ENCODE data around the gene EFCAB14. TPM values are rescaled to one million over a fixed set of nuclear protein-coding genes. Genes with fewer than 3 reads are reported as not detected.
A peak's percentile ranks its signal among the peaks of the same experiment; 100 is the strongest.
"Not testable (repeated sequence)": the region's sequence is repeated elsewhere in the genome, so short reads cannot be mapped to it uniquely, and the experiment has no call there.

The EFCAB14 gene
- total RNA-seq, 2 experiments from 2014 or later: 39.6 to 41.6 TPM

DNA sequence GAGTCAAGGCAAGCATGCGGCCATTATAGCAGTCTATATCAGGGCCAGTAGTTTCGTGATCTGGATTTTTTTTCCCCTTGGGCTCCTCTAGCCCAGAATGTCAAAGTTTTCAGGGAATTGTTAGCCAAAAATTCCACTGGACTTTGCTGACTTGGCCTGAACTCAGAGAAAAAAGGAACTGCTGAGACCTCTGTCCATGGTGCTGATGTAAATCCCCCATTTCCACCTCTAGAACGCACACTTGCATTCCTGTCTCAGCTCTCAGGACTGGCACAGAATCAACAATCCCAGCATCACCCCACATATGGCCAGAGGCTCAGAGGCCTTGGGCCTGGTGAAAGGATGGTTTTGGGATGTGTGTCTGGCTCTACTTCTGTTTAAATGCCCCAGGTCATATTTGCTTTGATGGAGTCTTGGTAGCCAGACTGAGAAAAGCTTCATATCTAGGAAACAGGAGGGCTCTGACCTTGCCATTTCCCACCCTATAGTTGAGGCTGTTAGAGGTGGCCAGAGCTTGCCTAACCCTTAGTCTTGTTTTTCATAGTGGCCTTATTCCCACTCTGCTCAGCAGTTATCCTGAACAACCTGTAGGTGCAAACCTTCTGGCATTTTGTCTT, 16.9 kb upstream of the EFCAB14 start:
- H3K4me1 Mint-ChIP-seq (ENCODE audit: low read depth): no peaks in the 10 kb centered on the region
- no peak for ATAC-seq
- H3K36me3 Mint-ChIP-seq (ENCODE audit: low read depth): no peaks in the 10 kb centered on the region
- intact Hi-C loops (cut with micrococcal nuclease): no loop called here
- ChIA-PET CTCF (interaction anchor here (1.2 kb wide), 1 partner anchor 10 kb away, joined by 4 read pairs; no protein-coding TSS in a partner anchor), POLR2A (no interaction called here)
- H3K4me3 Mint-ChIP-seq: no peak overlapping the region
- peaks cover 13% of the 10 kb centered on the region for H3K27me3 Mint-ChIP-seq
- peak; percentile 23 for DNase-seq
- peaks cover 9% of the 10 kb centered on the region for H3K9me3 Mint-ChIP-seq
- TF ChIP-seq, protein P1, sequence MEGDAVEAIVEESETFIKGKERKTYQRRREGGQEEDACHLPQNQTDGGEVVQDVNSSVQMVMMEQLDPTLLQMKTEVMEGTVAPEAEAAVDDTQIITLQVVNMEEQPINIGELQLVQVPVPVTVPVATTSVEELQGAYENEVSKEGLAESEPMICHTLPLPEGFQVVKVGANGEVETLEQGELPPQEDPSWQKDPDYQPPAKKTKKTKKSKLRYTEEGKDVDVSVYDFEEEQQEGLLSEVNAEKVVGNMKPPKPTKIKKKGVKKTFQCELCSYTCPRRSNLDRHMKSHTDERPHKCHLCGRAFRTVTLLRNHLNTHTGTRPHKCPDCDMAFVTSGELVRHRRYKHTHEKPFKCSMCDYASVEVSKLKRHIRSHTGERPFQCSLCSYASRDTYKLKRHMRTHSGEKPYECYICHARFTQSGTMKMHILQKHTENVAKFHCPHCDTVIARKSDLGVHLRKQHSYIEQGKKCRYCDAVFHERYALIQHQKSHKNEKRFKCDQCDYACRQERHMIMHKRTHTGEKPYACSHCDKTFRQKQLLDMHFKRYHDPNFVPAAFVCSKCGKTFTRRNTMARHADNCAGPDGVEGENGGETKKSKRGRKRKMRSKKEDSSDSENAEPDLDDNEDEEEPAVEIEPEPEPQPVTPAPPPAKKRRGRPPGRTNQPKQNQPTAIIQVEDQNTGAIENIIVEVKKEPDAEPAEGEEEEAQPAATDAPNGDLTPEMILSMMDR (IDR thresholded peaks at IDR 0.05): no peak
- H3K27ac Mint-ChIP-seq: no peak overlapping the region

- H3K4me1 Mint-ChIP-seq (ENCODE audit: low read depth); H3K4me3 Mint-ChIP-seq; ATAC-seq; H3K27ac Mint-ChIP-seq; DNase-seq; POLR2A ChIA-PET; H3K9me3 Mint-ChIP-seq; H3K36me3 Mint-ChIP-seq (ENCODE audit: low read depth): not testable (repeated sequence)
- peaks cover 40% of the 10 kb centered on the region for H3K27me3 Mint-ChIP-seq
- intact Hi-C loops (cut with micrococcal nuclease): loop anchor here (5.0 to 10.0 kb wide), 2 partner anchors 114 to 196 kb away; partner anchors contain the start of gene MOB3C
- CTCF ChIA-PET: interaction anchor here (1.4 to 2.2 kb wide), 3 partner anchors 15 to 180 kb away, joined by 3 to 5 read pairs (median 3); no protein-coding TSS in a partner anchor
These were observed 9.5 kb upstream of the EFCAB14 start for GRCh38 chr1:46728327-46728873.

DNA sequence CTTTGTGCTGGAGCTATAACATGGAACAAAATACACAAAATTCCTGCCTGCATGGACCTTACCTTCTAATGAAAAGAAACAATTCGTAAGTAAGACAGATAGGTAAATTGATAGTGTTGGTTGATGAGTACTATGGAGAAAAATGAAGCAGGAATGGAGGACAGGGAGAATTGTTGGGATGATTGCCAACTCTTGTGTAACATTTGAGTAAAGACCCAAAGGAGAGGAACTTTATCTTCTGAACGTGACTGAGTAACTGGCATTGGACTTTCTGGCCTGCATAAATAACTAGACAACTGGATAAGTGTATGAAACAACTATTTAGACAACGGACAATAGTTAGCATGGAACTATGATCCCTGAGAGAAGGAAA, 6.8 kb upstream of the EFCAB14 start:
- Mint-ChIP-seq H3K27me3 (peaks cover 29% of the 10 kb centered on the region), H3K36me3 (ENCODE audit: low read depth) (no peaks in the 10 kb centered on the region), H3K9me3 (no peaks in the 10 kb centered on the region), H3K4me3 (no peak overlapping the region), H3K27ac (no peak overlapping the region), H3K4me1 (ENCODE audit: low read depth) (no peaks in the 10 kb centered on the region)
- intact Hi-C loops (cut with micrococcal nuclease): loop anchor here (5.0 to 10.0 kb wide), 2 partner anchors 111 to 193 kb away; partner anchors contain the start of gene MOB3C
- ChIA-PET POLR2A (interaction anchor here (1.0 kb wide), 1 partner anchor 121 kb away, joined by 3 read pairs; the partner anchor contains the start of gene MKNK1), CTCF (interaction anchor here (0.8 to 4.4 kb wide), 31 partner anchors 9 to 278 kb away, joined by 3 to 22 read pairs (median 4); partner anchors contain the start of genes MKNK1 and MOB3C)
- TF ChIP-seq, protein P1 (IDR thresholded peaks at IDR 0.05): no peak
- ATAC-seq (no peak), DNase-seq (no peak)

DNA sequence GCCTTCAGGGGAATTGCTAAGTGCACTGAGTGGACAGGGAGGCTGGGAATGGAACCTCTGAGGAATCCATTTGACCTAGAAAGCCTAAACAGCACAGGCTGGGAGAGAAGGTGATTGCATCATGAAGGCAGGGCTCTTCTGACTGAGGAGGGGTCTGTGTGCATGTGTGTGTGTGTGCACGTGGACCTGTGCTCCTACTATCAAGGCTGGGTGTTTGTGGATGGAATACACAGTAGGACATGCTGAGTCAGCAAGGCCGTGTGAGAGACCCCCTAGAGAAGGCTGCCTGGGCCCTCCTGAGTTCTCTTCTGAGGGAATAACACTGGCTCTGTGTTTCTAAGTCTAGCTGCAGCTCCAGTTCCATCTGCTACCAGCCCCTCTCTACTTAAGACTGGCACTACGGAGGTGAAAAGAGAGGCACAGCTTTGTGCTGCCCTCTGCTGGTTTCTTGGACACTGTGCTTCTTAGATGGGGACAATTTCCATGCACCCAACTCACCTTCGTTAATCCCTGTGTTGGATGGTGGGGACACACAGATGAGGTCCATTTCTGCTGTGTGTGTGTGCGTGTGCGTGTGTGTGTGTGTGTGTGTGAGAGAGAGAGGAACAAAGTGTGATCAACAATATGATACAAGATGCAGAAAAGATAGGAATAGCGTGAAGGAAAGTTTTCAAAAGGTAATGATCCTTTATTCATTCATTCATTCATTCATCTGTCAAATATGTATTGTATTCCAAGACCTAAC, 6.2 kb upstream of the EFCAB14 start:
- ChIA-PET POLR2A (interaction anchor here (0.9 kb wide), 1 partner anchor 183 kb away, joined by 3 read pairs; no protein-coding TSS in a partner anchor), CTCF (interaction anchor here (0.6 to 4.4 kb wide), 39 partner anchors 8 to 278 kb away, joined by 3 to 22 read pairs (median 3); partner anchors contain the start of genes MKNK1 and MOB3C)
- Mint-ChIP-seq H3K27me3 (peaks cover 26% of the 10 kb centered on the region), H3K9me3 (no peaks in the 10 kb centered on the region), H3K27ac (no peak overlapping the region), H3K36me3 (ENCODE audit: low read depth) (no peaks in the 10 kb centered on the region), H3K4me1 (ENCODE audit: low read depth) (no peaks in the 10 kb centered on the region), H3K4me3 (no peak overlapping the region)
- TF ChIP-seq, protein P1 (IDR thresholded peaks at IDR 0.05): peak; percentile 62
- ATAC-seq: peak; percentile 99
- DNase-seq: peak; percentile 84
- intact Hi-C loops (cut with micrococcal nuclease): loop anchor here (5.0 to 10.0 kb wide), 2 partner anchors 110 to 193 kb away; partner anchors contain the start of gene MOB3C

GRCh38 chr1:46723901-46724300, 5.0 kb upstream of the EFCAB14 start:
- DNase-seq (no peak), ATAC-seq (no peak)
- H3K9me3 Mint-ChIP-seq: no peaks in the 10 kb centered on the region
- peaks cover 19% of the 10 kb centered on the region for H3K27me3 Mint-ChIP-seq
- TF ChIP-seq, protein P1 (IDR thresholded peaks at IDR 0.05): no peak
- peaks cover 7% of the 10 kb centered on the region for H3K4me1 Mint-ChIP-seq (ENCODE audit: low read depth)
- ChIA-PET CTCF (interaction anchor here (1.6 to 4.4 kb wide), 11 partner anchors 14 to 277 kb away, joined by 3 to 22 read pairs (median 9); partner anchors contain the start of gene MKNK1), POLR2A (interaction anchor here (0.9 kb wide), 1 partner anchor 182 kb away, joined by 3 read pairs; no protein-coding TSS in a partner anchor)
- no peak overlapping the region for H3K27ac Mint-ChIP-seq
- H3K4me3 Mint-ChIP-seq: no peak overlapping the region
- intact Hi-C loops (cut with micrococcal nuclease): loop anchor here (10.0 kb wide), 1 partner anchor 109 kb away; the partner anchor contains the start of gene MOB3C
- no peaks in the 10 kb centered on the region for H3K36me3 Mint-ChIP-seq (ENCODE audit: low read depth)
